H1 (cell line): ENCODE results near the gene SLC25A30. TPM values are rescaled to one million over a fixed set of nuclear protein-coding genes. Genes with fewer than 3 reads are reported as not detected.
"Not testable (repeated sequence)": the region's sequence is repeated elsewhere in the genome, so short reads cannot be mapped to it uniquely, and the experiment has no call there.

Source experiments
- CTCF ChIA-PET: fragments of 300-600 bp; sonication (Branson Sonifier 250); formaldehyde crosslinking; loops from one replicate; lab custom pipeline; 2021; ENCODE audit not compliant: partially characterized antibody; lab: Charles Lee
- POLR2A ChIA-PET: fragments of 300-600 bp; sonication (Branson Sonifier 250); formaldehyde crosslinking; loops from one replicate; lab custom pipeline; 2021; ENCODE audit warnings: inconsistent platforms; ENCODE audit not compliant: partially characterized antibody; lab: Charles Lee
- DNase-seq, 2 experiments: peaks; one replicate each; pipeline versions ENCODE4 v3.0.0 to v3.0.0-alpha.2; 2010 to 2022; ENCODE audit warnings: low spot score in 2 of 2, low read depth in 1 of 2, mixed read lengths in 1 of 2
- FAIRE-seq: peaks from 2 replicates; lab custom pipeline; 2011; peaks lifted over from hg19 to GRCh38; lab: Jason Lieb, UNC
- H2AFZ ChIP-seq: 2 replicates; pipeline ENCODE4 v1.8.1; 2012; ENCODE audit warnings: low read length, inconsistent platforms
- H2AK5ac ChIP-seq: 2 replicates; pipeline ENCODE4 v1.6.1; 2013; ENCODE audit warnings: low read depth, low read length
- H2BK120ac ChIP-seq: replicated peaks from 2 replicates; pipeline ENCODE3; 2013; ENCODE audit warnings: low read depth, low read length, inconsistent platforms
- H2BK12ac ChIP-seq: 2 replicates; pipeline ENCODE4 v1.6.1; 2013; ENCODE audit warnings: low read depth, low read length
- H2BK15ac ChIP-seq: 2 replicates; pipeline ENCODE4 v1.6.1; 2013; ENCODE audit warnings: low read length
- H2BK20ac ChIP-seq: 2 replicates; pipeline ENCODE4 v1.6.1; 2013; ENCODE audit warnings: low read length
- H2BK5ac ChIP-seq: 2 replicates; pipeline ENCODE4 v1.6.1; 2013; ENCODE audit warnings: low read depth, low read length
- H3K14ac ChIP-seq: 2 replicates; pipeline ENCODE4 v1.6.1; 2013; ENCODE audit warnings: inconsistent platforms; ENCODE audit not compliant: insufficient read length
- H3K18ac ChIP-seq: 2 replicates; pipeline ENCODE4 v1.6.1; 2013; ENCODE audit warnings: low read length; ENCODE audit errors: extremely low read depth
- H3K23ac ChIP-seq: 2 replicates; pipeline ENCODE4 v1.6.1; 2013; ENCODE audit warnings: inconsistent platforms; ENCODE audit not compliant: insufficient read length
- H3K23me2 ChIP-seq: 2 replicates; pipeline ENCODE4 v1.6.1; 2013; ENCODE audit warnings: low read depth, low read length
- H3K27ac ChIP-seq: 2 replicates; pipeline ENCODE4 v1.6.1; 2011; ENCODE audit warnings: low read depth, low read length, inconsistent platforms
- H3K27me3 ChIP-seq, 4 experiments: replicated peaks in 1 of 4; 1 replicate in 1 of 4; 2 replicates in 3 of 4; pipeline versions ENCODE4 v1.6.1 to v1.8.1; 2011 to 2013; ENCODE audit warnings: low read length in 3 of 4, mild to moderate bottlenecking in 3 of 4, inconsistent platforms in 2 of 4, mixed read lengths in 2 of 4, moderate library complexity in 1 of 4; ENCODE audit not compliant: control insufficient read depth in 3 of 4, insufficient read depth in 3 of 4; ENCODE audit errors: extremely low read depth in 1 of 4
- H3K36me3 ChIP-seq, 4 experiments: 2 replicates each; pipeline versions ENCODE4 v1.6.1 to v1.8.1; 2011 to 2013; ENCODE audit warnings: mild to moderate bottlenecking in 4 of 4, low read length in 3 of 4, moderate library complexity in 2 of 4, control low read depth in 1 of 4, inconsistent platforms in 1 of 4; ENCODE audit not compliant: insufficient read depth in 4 of 4, control insufficient read depth in 2 of 4
- H3K4ac ChIP-seq: replicated peaks from 2 replicates; pipeline ENCODE3; 2013; ENCODE audit warnings: low read length, low read depth, mixed read lengths, inconsistent platforms; ENCODE audit not compliant: insufficient read length
- H3K4me1 ChIP-seq, 4 experiments: replicated peaks in 1 of 4; 1 replicate in 1 of 4; 2 replicates in 3 of 4; pipeline versions ENCODE4 v1.6.1 to v1.8.1; 2011 to 2013; ENCODE audit warnings: low read length in 3 of 4, inconsistent platforms in 2 of 4, mixed read lengths in 1 of 4; ENCODE audit not compliant: insufficient read depth in 4 of 4, control insufficient read depth in 3 of 4
- H3K4me2 ChIP-seq, 2 experiments: 2 replicates each; pipeline versions ENCODE4 v1.6.1 to v1.8.1; 2011 to 2013; ENCODE audit warnings: low read depth in 2 of 2, low read length in 2 of 2, control low read depth in 1 of 2, inconsistent platforms in 1 of 2, mild to moderate bottlenecking in 1 of 2; ENCODE audit not compliant: insufficient read depth in 1 of 2
- H3K4me3 ChIP-seq, 4 experiments: fragments of 200-600, 300-600 bp in 1 of 4; sonication (generic), shearing (Covaris generic), sonication (Bioruptor Twin) in 1 of 4; 2 replicates each; pipeline versions ENCODE4 v1.5.1 to v1.8.1; 2011 to 2016; ENCODE audit warnings: low read length in 4 of 4, low read depth in 3 of 4, control low read depth in 2 of 4, inconsistent platforms in 2 of 4, mild to moderate bottlenecking in 2 of 4, mixed read lengths in 1 of 4, moderate library complexity in 1 of 4; ENCODE audit not compliant: insufficient read depth in 2 of 4; ENCODE audit errors: extremely low read depth in 1 of 4
- H3K56ac ChIP-seq: replicated peaks from 2 replicates; pipeline ENCODE3; 2013; ENCODE audit warnings: low read depth, mild to moderate bottlenecking, mixed read lengths, low read length, inconsistent platforms; ENCODE audit not compliant: insufficient read length
- H3K79me1 ChIP-seq: 2 replicates; pipeline ENCODE4 v1.6.1; 2013; ENCODE audit warnings: low read depth, low read length, control low read depth
- H3K79me2 ChIP-seq, 2 experiments: 2 replicates each; pipeline versions ENCODE4 v1.6.1 to v1.8.1; 2012 to 2013; ENCODE audit warnings: low read length in 2 of 2, mild to moderate bottlenecking in 2 of 2, inconsistent platforms in 1 of 2; ENCODE audit not compliant: insufficient read depth in 2 of 2, control insufficient read depth in 1 of 2
- H3K9ac ChIP-seq, 4 experiments: replicated peaks in 1 of 4; 1 replicate in 1 of 4; 2 replicates in 3 of 4; pipeline versions ENCODE4 v1.6.1 to v1.8.1; 2011 to 2013; ENCODE audit warnings: low read depth in 3 of 4, low read length in 3 of 4, control low read depth in 2 of 4, mild to moderate bottlenecking in 2 of 4, moderate library complexity in 2 of 4, inconsistent platforms in 1 of 4; ENCODE audit errors: extremely low read depth in 1 of 4
- H3K9me3 ChIP-seq, 2 experiments: 2 replicates each; pipeline versions ENCODE4 v1.6.1 to v1.8.1; 2012 to 2013; ENCODE audit warnings: mild to moderate bottlenecking in 2 of 2, moderate library complexity in 2 of 2, control low read depth in 1 of 2, inconsistent platforms in 1 of 2, low read depth in 1 of 2, low read length in 1 of 2, mixed read lengths in 1 of 2; ENCODE audit not compliant: insufficient read depth in 2 of 2
- H4K20me1 ChIP-seq, 2 experiments: replicated peaks in 1 of 2; 2 replicates each; pipeline versions ENCODE3 to v1.8.1; 2011 to 2013; ENCODE audit warnings: inconsistent platforms in 2 of 2, low read length in 2 of 2, mild to moderate bottlenecking in 1 of 2; ENCODE audit not compliant: insufficient read depth in 2 of 2, control insufficient read depth in 1 of 2
- H4K5ac ChIP-seq: 2 replicates; pipeline ENCODE4 v1.6.1; 2013; ENCODE audit warnings: low read length, low read depth, mixed read lengths, inconsistent platforms; ENCODE audit not compliant: insufficient read length
- H4K8ac ChIP-seq: 2 replicates; pipeline ENCODE4 v1.8.0; 2013; ENCODE audit warnings: mild to moderate bottlenecking, moderate library complexity, low read length, inconsistent platforms; ENCODE audit not compliant: insufficient read depth; ENCODE audit errors: extremely low read depth
- H4K91ac ChIP-seq: replicated peaks from 2 replicates; pipeline ENCODE3; 2013; ENCODE audit warnings: low read length, mixed read lengths, inconsistent platforms; ENCODE audit not compliant: insufficient read length
- ATF3 ChIP-seq: IDR thresholded peaks from 2 replicates; pipeline ENCODE4 v1.6.1; 2011; ENCODE audit warnings: low read depth, mild to moderate bottlenecking, low read length; ENCODE audit not compliant: insufficient read depth
- CHD2 ChIP-seq: IDR thresholded peaks from 2 replicates; pipeline ENCODE4 v1.6.1; 2012; ENCODE audit warnings: low read length, improper control_type of control experiment
- CTCF ChIP-seq, 3 experiments: IDR thresholded peaks; 1 replicate in 2 of 3; 2 replicates in 1 of 3; pipeline versions ENCODE4 v1.5.1 to v1.6.1; 2011; ENCODE audit warnings: low read length in 3 of 3, mild to moderate bottlenecking in 3 of 3, inconsistent platforms in 2 of 3, low read depth in 1 of 3, moderate library complexity in 1 of 3; ENCODE audit not compliant: insufficient read depth in 1 of 3; ENCODE audit errors: control extremely low read depth in 1 of 3
- WGBS, 2 experiments: shearing (Covaris generic) in 1 of 2; methylation state at CpG; one replicate each; pipeline versions ENCODE4 v1.1.6 to v1.1.7; 2013 to 2015; ENCODE audit warnings: low lambda C conversion rate in 2 of 2, mixed read lengths in 2 of 2, inconsistent platforms in 1 of 2, low coverage in 1 of 2, missing lambda C conversion rate in 1 of 2; ENCODE audit not compliant: insufficient replicate concordance in 2 of 2, insufficient coverage in 1 of 2, insufficient read length in 1 of 2; ENCODE audit errors: extremely low coverage in 1 of 2, missing lambda C conversion rate in 1 of 2; 5-methylcytosine and 5-hydroxymethylcytosine counted together
- polyA plus RNA-seq, 7 experiments: library from polyadenylated mRNA; depleted of rRNA in 3 of 7; stranded (reverse) in 5 of 7; unstranded in 2 of 7; fragments of >200 nt in 5 of 7; fragments of 200-250 nt in 2 of 7; gene quantifications; 1 replicate in 5 of 7; 2 replicates in 1 of 7; 4 replicates in 1 of 7; pipeline versions ENCODE4 v1.2.1 to v1.2.3, GENCODE V29; 2011 to 2013; ENCODE audit warnings: missing spikeins in 2 of 7, mixed read lengths in 2 of 7
- total RNA-seq: library from RNA; stranded (reverse); fragmentation: NEBNext Ultra II Directional; extraction: Animal tissue kit (Norgen Biotek cat#: 25700); gene quantifications from 2 replicates; pipeline ENCODE4 v1.2.1, GENCODE V29; 2021

Gene SLC25A30
- total and polyA plus RNA-seq, 2 of the 8 experiments (the other 6 are each of a cell fraction or from before 2014, with no cell fraction given), result 2.1 to 8.7 TPM

- TF ChIP-seq CTCF (IDR thresholded peaks at IDR 0.05; ENCODE audit: control extremely low read depth in 1 of 3, insufficient read depth in 1 of 3, low read depth in 1 of 3, low read length in 3 of 3) (no peak), CHD2 (no peak), ATF3 (no peak)
Measured at GRCh38 chr13:45419945-45420344, 1.8 kb upstream of the SLC25A30 start (continued).

GRCh38 chr13:45419389-45419788 lies 1.2 kb upstream of the SLC25A30 start:
- H3K4me2 ChIP-seq, H3K56ac ChIP-seq, H3K79me1 ChIP-seq, H2BK120ac ChIP-seq, FAIRE-seq, H4K5ac ChIP-seq, H3K9me3 ChIP-seq, H3K4me1 ChIP-seq, H3K9ac ChIP-seq, H3K27me3 ChIP-seq, H3K27ac ChIP-seq, H3K23ac ChIP-seq, POLR2A ChIA-PET, DNase-seq, H3K4ac ChIP-seq, H2BK15ac ChIP-seq, H3K23me2 ChIP-seq, H3K36me3 ChIP-seq, H3K4me3 ChIP-seq, H2AK5ac ChIP-seq, H3K79me2 ChIP-seq, H4K91ac ChIP-seq, H4K8ac ChIP-seq, H3K18ac ChIP-seq, H2AFZ ChIP-seq, H2BK20ac ChIP-seq, H3K14ac ChIP-seq, H2BK5ac ChIP-seq, H2BK12ac ChIP-seq, H4K20me1 ChIP-seq: not testable (repeated sequence)
- CTCF ChIA-PET, result interaction anchor here (0.9 kb wide), 1 partner anchor 25 kb away, joined by 3 read pairs; no protein-coding TSS in a partner anchor
- WGBS, 2 experiments, result 96% methylated on average over 16 of the region's 16 CpGs; no CpG with 5 or more reads in 1 of the 2 experiments
